ENCODE data around the gene ZNF385C.

ZNF385C gene

DNA sequence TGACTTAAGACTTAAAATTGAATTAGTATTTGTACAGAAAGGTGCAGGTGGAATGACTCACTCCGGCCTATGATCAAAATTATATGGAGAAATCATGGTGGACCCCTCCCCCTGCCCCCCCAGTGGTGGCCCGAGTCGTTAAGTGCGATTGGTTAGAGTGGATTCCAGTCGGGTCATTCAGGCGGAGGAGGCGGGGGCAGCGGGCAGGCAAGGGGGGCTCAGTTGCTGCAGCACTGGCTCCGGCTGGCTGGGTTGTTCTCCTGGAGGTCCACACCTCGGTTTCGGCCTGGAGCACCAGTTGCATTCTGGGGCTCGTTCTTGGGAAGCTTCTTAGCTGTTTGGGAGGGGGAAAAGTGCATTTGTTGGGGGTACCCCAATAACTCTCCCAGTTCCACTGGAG lies 27.3 kb upstream of the ZNF385C start:
- in situ Hi-C loops (cut with MboI; ENCODE audit: low sequenced_read_pairs), result no loop called here

DNA sequence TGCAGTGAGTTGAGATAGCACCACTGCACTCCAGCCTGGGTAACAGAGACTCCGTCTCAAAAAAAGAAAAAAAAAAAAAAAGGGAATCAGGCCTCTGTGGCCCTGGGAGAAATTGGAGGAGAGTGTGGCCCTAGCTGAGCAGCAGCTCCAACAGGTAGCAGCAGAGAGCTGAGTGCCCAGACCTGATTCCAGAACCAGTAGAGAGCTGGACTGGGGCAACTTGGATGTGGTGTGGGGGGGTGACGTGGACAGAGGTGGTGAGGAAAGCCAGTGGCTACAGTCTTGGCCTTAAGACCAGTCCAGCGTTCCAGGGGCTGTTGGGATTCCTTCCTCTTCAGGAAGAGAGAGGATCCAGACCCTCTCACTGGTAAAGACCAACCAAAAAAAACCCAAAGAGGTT lies 26.0 kb upstream of the ZNF385C start:
- in situ Hi-C loops (cut with MboI; ENCODE audit: low sequenced_read_pairs), result no loop called here

DNA sequence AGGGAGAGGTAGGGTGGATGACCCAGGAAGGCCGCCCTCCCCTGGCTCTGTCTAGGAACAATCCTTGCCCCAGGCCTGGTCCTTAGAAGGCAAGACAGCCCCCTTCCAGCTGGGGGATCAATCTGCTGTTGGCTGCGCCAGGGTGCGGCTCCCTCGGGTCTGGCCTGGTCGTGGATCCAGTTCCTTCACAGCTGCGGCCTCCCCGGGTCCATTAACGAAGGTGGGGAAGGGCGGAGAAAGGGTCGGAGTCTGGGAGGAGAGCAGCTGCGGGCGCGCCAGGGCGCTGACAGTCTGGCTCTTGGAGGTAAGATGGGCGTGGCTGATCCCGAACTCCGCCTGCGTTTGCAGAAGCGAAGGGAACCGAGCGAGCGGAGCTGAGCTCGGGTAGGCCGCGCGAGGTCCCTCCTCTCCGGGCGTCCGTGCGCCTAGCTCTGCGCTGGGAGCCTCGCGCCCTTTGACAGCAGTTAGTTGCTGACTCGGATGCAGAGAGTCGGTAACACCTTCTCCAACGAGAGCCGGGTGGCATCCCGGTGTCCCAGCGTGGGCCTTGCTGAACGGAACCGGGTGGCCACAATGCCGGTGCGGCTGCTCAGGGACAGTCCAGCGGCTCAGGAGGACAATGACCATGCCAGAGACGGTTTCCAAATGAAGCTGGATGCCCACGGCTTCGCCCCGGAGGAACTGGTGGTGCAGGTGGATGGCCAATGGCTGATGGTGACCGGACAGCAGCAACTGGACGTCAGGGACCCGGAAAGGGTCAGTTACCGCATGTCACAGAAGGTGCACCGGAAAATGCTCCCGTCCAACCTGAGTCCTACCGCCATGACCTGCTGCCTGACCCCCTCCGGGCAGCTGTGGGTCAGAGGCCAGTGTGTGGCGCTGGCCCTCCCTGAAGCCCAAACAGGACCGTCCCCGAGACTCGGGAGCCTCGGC lies 24.4 kb upstream of the ZNF385C start, which contains the start of gene HSPB9:
Gene HSPB9, plus strand, starts transcription at position 434 of the 933 bp plus-strand sequence. Its CDS starts 47 bp downstream, at position 481.
- in situ Hi-C loops (cut with MboI; ENCODE audit: low sequenced_read_pairs), result no loop called here

DNA sequence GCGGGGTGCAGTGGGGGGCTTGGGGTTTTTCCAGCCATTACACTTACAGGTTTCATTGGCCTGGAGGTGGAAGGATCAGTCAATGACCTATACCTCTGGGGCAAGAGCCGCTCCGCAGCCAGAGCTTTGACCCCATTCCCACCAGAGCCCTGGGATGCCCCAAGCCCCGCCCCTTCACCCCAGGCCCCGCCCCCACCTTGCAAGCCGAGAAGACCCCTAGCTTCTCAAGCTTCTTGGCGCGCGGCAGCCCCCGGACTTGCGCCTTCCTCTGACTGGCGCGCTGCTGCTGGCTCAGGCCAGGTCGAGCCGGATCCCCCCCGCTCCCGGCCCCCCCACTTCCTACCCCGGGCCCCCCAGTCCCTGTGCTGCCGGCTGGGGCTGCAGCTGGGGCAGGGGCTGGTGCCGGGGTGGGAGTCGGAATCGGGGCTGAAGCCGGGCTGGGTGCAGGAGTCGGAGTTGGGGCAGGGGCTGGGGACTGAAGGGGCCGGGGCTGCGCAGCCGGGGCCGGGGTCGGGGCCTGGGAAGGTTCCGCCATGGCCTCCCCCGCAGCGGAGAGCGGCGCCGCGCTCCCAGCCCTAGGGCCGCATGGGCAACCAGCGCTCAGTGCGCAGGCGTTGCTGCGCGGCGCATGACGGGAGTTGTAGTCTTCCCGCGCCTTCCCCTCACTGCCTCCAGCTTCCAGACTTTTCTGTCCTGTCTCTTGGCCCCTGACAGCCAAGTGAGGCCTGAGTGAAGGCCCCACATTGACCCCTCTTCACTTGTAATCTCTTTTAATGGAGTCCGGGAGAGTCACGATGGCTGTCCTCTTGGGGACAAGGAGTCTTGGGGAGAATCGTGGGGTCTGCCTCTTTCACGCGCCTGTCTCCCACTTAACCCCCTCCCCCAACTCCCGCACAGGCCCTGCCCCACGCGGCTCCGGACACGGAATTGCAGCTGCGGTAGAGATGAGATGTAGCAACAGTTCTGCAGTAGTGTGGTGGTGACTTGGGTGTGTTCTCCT lies 22.8 kb upstream of the ZNF385C start, which contains the start of gene KAT2A:
Gene KAT2A, minus strand, starts transcription at position 598 of the 1,000 bp plus-strand sequence. Its CDS starts 63 bp downstream, at position 535.
- in situ Hi-C loops (cut with MboI; ENCODE audit: low sequenced_read_pairs), result no loop called here

DNA sequence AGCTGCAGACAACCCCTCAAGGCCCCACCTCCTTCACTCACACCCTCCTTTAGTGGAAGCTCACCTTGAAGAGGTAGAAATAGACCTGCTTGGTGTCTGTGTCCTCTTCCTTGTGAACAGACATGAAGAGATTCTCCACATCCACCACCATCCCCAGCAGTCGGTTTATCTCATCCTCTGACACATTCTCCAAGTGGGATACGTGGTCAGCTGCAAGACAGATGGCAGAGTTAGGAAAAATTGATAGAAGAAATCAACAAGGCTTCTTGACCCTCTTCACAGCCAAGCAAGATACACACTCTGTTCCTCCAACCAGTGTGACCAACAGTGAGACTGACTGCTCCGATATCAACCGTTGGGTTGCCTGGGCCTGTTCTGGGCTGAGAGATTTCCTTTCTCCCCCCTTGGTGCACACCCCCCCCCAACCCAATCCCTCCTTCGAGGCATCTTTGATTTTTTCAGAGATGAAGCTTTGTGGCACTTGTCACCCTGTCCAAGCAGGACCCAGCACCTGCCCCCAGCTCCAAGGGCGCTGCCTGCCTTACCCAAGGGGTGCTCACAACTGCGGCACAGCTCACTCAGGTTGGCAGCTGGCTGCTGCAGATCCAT lies 22.0 kb upstream of the ZNF385C start:
- in situ Hi-C loops (cut with MboI; ENCODE audit: low sequenced_read_pairs), result no loop called here

DNA sequence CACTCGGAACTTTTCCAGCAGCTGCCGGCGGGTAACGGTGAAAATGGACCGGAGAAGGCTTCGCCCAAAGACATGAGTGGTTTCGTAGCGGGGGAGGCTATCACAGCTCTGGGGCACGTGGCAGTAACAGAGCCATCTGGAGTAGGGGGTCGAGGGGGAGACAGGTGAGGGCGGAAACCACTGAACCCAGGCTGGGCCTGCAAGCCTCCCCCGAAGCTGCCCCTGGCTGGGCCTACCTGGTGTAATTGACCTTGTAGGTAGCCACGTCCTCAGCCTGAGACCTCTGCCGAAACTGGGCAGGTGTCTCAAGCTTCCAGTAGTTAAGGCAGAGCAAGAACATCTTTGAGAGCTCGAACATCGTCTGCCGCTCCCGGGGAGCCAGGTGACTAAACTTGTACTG lies 21.0 kb upstream of the ZNF385C start:
- in situ Hi-C loops (cut with MboI; ENCODE audit: low sequenced_read_pairs), result no loop called here

DNA sequence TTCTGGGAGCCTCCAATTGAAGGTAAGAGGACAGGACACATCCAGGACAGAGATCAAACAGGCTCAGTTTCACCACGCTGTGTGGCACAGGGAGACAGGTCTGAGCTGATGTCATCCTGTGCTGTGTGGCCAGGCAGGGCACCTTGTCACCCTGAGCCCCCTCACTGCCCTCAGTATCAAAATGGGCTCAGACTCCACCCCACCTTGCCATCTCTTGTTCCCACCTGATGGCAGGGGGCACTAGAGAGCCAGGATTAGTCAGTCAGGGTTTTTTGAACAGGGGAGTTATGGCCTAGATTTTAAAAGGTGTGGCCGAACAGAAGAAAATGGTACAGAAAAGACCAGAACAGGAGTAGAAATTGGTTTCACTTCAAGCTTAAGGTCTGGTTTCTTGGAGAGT lies 20.3 kb upstream of the ZNF385C start:
- in situ Hi-C loops (cut with MboI; ENCODE audit: low sequenced_read_pairs), result no loop called here

DNA sequence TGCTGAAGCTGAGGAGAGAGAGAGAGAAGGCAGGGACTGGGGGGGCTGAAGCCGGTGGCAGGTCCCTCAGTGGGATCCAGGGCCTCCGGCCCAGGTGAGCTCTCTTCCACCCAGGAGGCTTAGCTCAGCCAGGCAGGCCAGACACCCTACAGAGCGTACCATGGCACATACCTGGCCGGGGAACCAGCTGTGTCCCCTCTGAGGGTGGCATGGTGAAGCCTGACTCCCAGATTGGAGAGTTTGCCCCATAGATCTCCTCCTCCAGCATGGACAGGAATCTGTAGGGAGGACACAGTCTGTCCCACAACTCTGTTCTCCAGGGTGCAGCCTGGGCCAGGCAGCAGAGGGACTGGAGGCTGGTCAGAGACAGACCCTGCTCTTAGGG lies 19.8 kb upstream of the ZNF385C start:
- in situ Hi-C loops (cut with MboI; ENCODE audit: low sequenced_read_pairs), result no loop called here

DNA sequence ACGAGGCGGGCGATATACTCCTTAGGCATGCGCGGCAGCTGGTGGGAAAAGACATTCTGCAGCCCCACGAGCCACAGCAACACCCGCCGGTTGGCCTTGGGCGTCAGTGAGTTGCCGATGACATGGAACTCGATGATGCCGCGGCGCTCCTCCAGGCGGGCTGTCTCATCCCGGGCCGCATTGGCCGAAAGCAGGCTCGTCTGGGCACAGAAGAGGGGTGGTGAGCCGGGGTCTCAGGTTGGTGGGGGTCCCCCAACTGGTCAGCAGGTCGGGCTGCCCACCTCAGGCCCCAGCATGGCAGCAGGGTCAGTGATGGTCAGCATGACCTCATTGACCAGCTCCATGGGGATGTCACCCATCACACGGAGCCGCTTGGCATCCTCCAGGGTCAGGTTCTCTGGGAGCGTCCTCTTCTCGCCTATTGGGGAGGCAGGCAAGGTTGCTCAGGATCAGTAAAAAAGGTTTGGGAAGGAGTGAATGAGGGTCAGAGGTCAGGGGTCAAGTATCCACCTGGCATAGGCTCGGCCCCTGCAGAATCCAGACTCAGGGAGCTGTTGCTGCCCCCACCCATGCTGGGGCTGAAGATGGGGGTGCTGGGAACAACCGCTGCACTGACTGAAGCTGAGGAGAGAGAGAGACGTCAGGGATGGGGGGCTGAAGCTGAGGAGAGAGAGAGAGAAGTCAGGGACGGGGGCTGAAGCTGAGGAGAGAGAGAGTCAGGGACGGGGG lies 19.3 kb upstream of the ZNF385C start:
- in situ Hi-C loops (cut with MboI; ENCODE audit: low sequenced_read_pairs), result no loop called here

DNA sequence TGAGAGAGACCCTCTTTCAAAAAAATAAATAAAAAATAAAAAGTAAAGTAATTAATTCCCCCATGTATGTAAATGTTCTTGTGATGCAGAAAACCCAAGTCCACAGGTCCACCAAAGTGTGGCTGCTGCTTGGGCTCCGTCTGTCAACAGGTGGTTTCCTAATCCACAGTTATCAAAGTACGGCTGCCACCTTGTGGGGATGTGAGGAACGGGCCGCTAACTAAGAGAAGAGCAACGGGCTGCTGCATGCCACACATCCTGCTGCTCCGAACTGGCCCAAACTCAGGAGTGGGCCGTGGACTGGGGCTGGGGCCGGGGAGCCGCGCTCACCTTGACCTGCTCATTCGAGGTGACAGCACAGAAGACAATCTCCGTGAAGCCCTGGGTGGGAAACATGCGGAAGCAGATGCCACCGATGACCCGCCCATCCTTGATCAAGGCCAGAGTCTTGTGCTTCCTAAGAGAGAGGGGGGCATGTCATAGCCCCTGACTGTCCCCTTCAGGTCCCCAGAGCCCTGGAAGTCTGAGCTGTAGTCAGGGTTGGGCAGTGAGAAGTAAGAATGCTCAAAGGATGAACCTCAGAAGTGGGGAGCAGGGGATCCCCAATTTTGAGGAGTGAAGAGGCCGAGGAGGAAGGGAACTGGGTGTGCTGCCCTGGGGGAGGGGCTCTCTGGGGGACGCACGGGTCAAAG lies 18.6 kb upstream of the ZNF385C start:
- in situ Hi-C loops (cut with MboI; ENCODE audit: low sequenced_read_pairs), result no loop called here

DNA sequence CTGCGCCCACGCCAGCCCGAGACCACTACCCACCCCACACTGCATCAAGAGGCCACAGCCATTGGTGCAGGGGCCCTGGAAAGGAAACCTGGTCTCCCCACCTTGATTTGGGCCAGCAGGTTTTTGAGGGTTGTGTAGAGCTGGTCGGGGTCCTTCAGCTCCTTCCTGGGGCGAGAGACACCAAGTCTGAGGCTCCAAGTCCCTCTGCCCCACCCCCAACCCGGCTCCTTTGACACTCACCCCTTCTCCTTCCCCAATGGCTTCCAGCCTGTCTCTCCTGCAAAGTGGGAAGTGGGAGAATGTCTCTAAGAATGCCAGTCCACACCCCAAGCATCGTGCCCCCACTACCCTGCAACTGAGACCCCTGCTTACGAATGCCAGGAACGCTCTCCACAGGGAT lies 15.8 kb upstream of the ZNF385C start:
- in situ Hi-C loops (cut with MboI; ENCODE audit: low sequenced_read_pairs), result loop anchor here (5.0 kb wide), 1 partner anchor 152 kb away; no protein-coding TSS in a partner anchor

DNA sequence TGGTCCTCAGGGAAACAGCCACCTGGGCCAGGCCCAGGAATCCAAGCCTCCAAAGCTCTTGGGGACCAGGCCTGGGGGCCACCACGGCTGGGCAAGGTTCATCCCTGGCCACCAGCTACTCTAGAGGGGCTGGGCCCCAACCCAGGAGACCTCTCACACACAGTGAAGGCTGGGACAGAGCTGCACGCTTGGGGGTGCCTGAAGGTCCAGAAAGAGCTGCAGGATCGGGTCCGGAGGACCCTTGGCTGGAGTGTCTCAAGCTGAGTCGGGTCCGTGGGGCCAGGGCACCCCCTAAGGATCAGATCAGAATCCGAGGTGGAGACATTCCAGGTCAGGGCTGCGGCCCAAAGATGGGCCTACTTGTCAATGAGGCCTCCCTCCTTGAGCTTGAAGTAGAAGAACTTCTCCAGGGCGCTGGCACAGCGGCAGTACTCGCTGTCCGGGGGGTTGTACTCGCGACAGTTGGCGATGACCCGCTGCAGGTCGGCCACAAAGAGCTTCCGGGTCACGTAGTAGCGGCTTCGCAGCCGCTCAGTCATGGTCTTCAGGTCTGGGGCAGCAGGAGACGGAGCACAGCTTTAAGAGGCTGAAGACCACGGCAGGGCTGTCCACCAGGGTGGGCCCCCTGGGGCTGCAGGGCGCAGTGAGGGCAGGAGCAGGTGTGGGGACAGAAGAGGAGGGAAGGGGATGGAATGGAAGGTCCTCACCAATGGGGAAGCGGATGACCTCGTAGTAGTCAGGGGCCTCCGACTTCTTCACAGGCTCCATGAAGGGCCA lies 15.2 kb upstream of the ZNF385C start:
- in situ Hi-C loops (cut with MboI; ENCODE audit: low sequenced_read_pairs), result loop anchor here (5.0 kb wide), 1 partner anchor 151 kb away; no protein-coding TSS in a partner anchor

DNA sequence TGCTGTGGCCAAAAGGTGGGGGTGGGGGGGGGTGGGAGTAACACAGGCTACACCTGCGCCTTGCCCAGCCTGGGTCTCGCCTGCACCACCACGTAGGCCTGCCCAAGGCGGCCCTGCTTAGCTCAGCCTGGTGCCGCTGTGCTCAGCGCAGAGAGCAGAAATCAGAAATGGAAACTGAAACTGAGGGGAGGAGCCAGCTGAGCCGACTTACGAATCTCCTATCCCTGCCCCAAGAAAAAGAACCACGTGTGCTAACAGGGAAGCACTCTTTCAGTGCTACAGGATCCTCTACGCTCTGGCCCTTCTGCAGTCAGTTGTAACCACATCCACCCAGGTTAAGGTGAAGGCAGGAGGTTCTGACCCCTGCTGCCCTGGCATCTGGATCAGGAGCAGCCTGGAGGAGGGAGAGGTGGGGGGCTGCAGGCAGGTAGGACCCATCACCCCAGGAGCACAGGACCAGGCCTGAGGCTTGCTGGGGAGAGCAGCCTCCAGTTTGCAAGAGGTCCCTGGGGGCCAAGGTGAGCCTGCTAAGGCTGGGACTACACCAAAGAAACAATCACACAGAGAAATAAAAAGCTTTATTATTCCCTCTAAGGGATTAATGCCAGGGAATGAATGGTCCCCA lies 14.4 kb upstream of the ZNF385C start, which contains the start of gene DHX58:
Gene DHX58, minus strand, starts transcription at position 163 of the 625 bp plus-strand sequence. CDS start 822 bp downstream, outside the sequence.
- in situ Hi-C loops (cut with MboI; ENCODE audit: low sequenced_read_pairs), result loop anchor here (5.0 kb wide), 1 partner anchor 150 kb away; no protein-coding TSS in a partner anchor

DNA sequence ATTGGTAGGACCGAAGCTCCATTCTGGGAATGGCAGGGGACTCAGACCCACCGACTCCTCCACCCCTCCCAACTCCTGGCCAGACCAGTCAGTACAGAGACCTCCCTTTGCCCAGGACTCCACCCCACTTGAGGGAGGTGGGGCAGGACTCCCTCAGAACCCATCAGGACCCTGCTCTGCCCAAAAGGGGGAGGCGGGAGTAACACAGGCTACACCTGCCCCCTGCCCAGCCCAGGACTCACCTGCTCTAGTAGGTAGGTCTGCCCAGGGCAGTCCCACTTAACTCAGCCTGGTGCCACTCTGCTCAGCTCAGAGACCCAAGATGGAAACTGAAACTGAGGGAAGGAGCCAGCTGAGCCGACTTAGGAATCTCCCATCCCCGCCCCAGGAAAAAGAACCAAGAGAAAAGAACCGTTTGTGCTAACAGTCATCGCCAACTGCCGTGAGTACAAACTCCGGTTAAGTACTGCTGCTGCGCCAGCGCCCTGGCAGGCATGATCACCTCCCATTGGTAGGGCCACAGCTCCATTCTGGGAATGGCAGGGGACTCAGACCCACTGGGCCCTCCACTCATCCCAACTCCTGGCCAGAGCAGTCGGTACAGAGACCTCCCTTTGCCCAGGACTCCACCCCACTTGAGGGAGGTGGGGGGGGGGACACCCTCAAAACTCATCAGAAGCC lies 13.7 kb upstream of the ZNF385C start:
- in situ Hi-C loops (cut with MboI; ENCODE audit: low sequenced_read_pairs), result loop anchor here (5.0 kb wide), 1 partner anchor 150 kb away; no protein-coding TSS in a partner anchor

DNA sequence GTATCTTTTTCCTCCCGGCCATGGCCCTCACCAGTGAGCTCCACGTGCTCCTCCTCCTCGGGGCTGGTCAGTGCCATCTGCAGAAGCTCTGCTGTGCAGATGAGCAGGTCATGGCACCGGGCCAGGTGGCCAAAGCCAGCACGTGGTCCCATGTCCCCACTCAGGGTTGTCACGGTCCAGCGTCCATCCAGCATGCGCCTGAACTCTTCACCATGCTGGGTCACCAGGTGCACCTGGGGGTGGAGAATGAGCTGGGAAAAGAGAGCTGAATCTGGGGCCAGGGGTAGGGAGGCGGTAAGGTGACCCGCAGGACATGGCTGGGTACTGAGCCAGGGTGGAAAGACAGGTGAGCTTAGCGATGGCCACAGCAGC lies 13.0 kb upstream of the ZNF385C start:
- in situ Hi-C loops (cut with MboI; ENCODE audit: low sequenced_read_pairs), result loop anchor here (5.0 kb wide), 1 partner anchor 149 kb away; no protein-coding TSS in a partner anchor

DNA sequence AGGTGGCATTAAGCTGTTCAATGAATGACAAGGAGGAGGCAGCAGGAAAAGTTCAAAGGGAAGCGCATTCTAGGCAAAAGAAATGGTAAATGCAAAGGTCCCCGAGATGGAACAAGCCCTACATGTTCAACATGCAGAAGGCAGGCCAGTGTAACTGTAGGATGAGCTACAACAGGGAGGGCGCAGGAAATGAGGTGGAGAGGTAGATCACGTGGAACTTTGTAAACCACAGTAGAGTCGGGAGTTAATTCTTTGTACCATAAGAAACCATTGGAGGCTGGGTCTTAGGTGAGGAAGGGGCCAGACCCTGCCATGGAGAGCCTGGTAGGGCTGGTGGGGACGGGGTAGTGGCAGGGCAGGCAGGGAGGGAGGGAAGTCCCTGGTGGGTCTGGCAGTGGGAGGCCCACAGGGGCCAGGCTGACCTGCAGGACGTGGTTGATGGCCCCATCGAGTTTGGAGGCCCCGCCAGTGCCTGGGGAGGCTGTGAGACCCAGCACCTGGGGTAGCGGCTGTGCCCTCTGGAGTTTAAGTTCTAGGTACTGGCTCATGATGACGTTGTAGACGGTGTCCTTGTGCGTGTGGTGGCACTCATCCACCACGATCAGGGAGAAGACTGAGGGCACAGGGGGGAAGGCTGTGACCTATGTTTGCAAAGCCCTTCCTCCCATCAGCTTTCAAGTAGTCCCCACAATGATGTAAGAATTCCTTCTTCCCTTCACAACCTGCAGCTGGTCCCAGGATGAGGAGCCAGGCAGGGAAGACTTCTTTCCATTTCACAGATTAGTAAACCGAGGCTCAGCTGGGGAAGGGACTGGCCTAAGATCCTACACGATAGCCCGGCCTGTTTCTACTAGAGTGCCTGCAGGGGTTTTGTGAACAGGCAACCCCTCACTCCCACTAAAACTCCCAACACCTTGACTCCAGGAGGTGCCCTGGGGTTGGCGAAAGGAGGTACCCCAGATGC lies 12.3 kb upstream of the ZNF385C start:
- in situ Hi-C loops (cut with MboI; ENCODE audit: low sequenced_read_pairs), result loop anchor here (5.0 kb wide), 1 partner anchor 148 kb away; no protein-coding TSS in a partner anchor

All from HL-60/S4 (cell line).